ENCODE data around the gene MAP1B. TPM values are rescaled to one million over a fixed set of nuclear protein-coding genes. Genes with fewer than 3 reads are reported as not detected.

The MAP1B gene
- total and polyA plus RNA-seq, 9 of the 15 experiments (the other 6 are each of a cell fraction or from before 2014, with no cell fraction given), result 5.2 to 66.1 (median 17.3) TPM

DNA sequence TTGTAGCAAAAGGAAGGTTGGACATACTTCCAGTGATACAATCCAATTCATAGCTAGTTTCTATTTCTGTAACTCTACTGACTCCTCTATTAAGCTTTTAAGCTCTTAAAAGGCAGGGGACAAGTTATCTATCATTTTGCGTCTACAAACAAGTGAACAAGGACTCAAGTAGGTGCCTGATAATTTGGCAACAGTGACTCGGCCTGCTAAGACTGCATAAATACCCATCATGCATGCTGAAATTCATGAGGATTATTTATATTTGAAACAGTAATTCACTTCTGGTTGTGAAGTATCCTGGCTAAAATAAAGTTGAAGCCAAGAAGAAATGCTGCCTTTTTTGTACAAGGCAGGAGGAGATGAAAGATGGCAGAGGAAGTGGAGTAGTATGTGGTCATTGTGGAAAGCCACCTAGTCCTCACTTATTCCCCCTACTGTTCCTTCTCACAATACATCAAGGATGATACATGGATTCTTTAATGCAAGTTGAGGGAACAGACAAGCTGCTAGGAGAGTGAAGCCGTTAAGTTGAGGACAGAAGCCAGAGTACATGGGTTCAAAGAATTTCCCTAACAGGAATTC is 138.8 kb downstream of the MAP1B start:
- H4K20me1 ChIP-seq (replicated peaks; ENCODE audit: control insufficient read depth, insufficient read depth, low read length), result no peaks in the 10 kb centered on the region
- peak overlapping the region in 1 of 2 experiments; percentile 40; a peak in 1 of 4 replicates for H3K9ac ChIP-seq (ENCODE audit: insufficient read depth in 1 of 2, low read depth in 2 of 2, low read length in 2 of 2)
- WGBS (ENCODE audit: insufficient coverage, low coverage, missing lambda C conversion rate), result 29% methylated on average over 3 of the region's 3 CpGs
- peak; percentile 86 for ATAC-seq
- H2AFZ ChIP-seq (ENCODE audit: low read depth, low read length), result peak overlapping the region; percentile 14; the same call in 1 of the 2 replicates
- H3K79me2 ChIP-seq (ENCODE audit: control insufficient read depth, insufficient read depth, low read length), result peaks cover 67% of the 10 kb centered on the region
- peak; percentile 90 for FAIRE-seq
- H3K4me3 ChIP-seq, result no peak overlapping the region
- no peaks in the 10 kb centered on the region for H3K9me3 ChIP-seq (replicated peaks; ENCODE audit: control insufficient read depth, insufficient read depth, low read depth, low read length)
- ChIA-PET CTCF (ENCODE audit: low intra/inter-chr PET ratio) (interaction anchor here (0.8 to 1.2 kb wide), 2 partner anchors 108 to 463 kb away, joined by 3 to 5 read pairs; no protein-coding TSS in a partner anchor), POLR2A (interaction anchor here (0.5 to 1.4 kb wide), 7 partner anchors 9 to 584 kb away, joined by 3 to 5 read pairs (median 3); no protein-coding TSS in a partner anchor)
- H3K4me2 ChIP-seq (ENCODE audit: insufficient read depth, low read length), result peak overlapping the region; percentile 34
- in situ Hi-C loops (cut with MboI) (no loop called here), intact Hi-C loops (cut with micrococcal nuclease) (loop anchor here (2.0 to 5.0 kb wide), 2 partner anchors 61 to 109 kb away; no protein-coding TSS in a partner anchor)
- peaks cover 4% of the 10 kb centered on the region; the same call in 1 of the 3 replicates for H3K36me3 ChIP-seq (ENCODE audit: control insufficient read depth, insufficient read depth, low read length)
- H3K9me1 ChIP-seq (ENCODE audit: control insufficient read depth, insufficient read depth, low read length), result no peaks in the 10 kb centered on the region
- DNase-seq (ENCODE audit: extremely low read depth in 1 of 4, low spot score in 3 of 4), result peak; percentile 44 to 75 (median 59)
- BruUV-seq (replicated peaks), result no TSS peak
- H3K27me3 ChIP-seq (ENCODE audit: control insufficient read depth in 2 of 2, insufficient read depth in 2 of 2, low read length in 2 of 2), result no peaks in the 10 kb centered on the region
- H3K27ac ChIP-seq (ENCODE audit: extremely low read depth, low read depth, low read length), result peak overlapping the region; percentile 61
- peaks cover 18 to 49% of the 10 kb centered on the region in 2 experiments for H3K4me1 ChIP-seq (replicated peaks in 1 of 2; ENCODE audit: control insufficient read depth in 2 of 2, insufficient read depth in 2 of 2, low read length in 2 of 2)
- TF ChIP-seq, protein P1, sequence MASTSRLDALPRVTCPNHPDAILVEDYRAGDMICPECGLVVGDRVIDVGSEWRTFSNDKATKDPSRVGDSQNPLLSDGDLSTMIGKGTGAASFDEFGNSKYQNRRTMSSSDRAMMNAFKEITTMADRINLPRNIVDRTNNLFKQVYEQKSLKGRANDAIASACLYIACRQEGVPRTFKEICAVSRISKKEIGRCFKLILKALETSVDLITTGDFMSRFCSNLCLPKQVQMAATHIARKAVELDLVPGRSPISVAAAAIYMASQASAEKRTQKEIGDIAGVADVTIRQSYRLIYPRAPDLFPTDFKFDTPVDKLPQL (IDR thresholded peaks at IDR 0.05; ENCODE audit: extremely low read depth, insufficient read length), result no peak
- TF ChIP-seq MEIS2 (IDR thresholded peaks at IDR 0.05; ENCODE audit: partially characterized antibody) (peak; percentile 76), ZBTB1 (CRISPR knock-in tag; IDR thresholded peaks at IDR 0.05; ENCODE audit: borderline replicate concordance, low read depth) (no peak), ATF7 (IDR thresholded peaks at IDR 0.05) (peak; percentile 49; the same call in 1 of the 2 replicates), ZNF121 (CRISPR knock-in tag; conservative IDR thresholded peaks at IDR 0.05) (no peak), ZFP30 (CRISPR knock-in tag; IDR thresholded peaks at IDR 0.05; ENCODE audit: borderline replicate concordance) (no peak), TFAM (CRISPR knock-in tag; conservative IDR thresholded peaks at IDR 0.05) (no peak), MCM2 (IDR thresholded peaks at IDR 0.05; ENCODE audit: low read depth) (no peak), ZNF232 (CRISPR knock-in tag; IDR thresholded peaks at IDR 0.05) (no peak), HIVEP1 (CRISPR knock-in tag; IDR thresholded peaks at IDR 0.05) (no peak), ATF1 (CRISPR knock-in tag; IDR thresholded peaks at IDR 0.05) (no peak), ATF1 (tag; IDR thresholded peaks at IDR 0.05) (no peak), KHSRP (IDR thresholded peaks at IDR 0.05) (no peak)
- TF ChIP-seq, protein P2, sequence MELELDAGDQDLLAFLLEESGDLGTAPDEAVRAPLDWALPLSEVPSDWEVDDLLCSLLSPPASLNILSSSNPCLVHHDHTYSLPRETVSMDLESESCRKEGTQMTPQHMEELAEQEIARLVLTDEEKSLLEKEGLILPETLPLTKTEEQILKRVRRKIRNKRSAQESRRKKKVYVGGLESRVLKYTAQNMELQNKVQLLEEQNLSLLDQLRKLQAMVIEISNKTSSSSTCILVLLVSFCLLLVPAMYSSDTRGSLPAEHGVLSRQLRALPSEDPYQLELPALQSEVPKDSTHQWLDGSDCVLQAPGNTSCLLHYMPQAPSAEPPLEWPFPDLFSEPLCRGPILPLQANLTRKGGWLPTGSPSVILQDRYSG (tag; conservative IDR thresholded peaks at IDR 0.05; ENCODE audit: low read depth), result no peak
- TF ChIP-seq, protein P3, sequence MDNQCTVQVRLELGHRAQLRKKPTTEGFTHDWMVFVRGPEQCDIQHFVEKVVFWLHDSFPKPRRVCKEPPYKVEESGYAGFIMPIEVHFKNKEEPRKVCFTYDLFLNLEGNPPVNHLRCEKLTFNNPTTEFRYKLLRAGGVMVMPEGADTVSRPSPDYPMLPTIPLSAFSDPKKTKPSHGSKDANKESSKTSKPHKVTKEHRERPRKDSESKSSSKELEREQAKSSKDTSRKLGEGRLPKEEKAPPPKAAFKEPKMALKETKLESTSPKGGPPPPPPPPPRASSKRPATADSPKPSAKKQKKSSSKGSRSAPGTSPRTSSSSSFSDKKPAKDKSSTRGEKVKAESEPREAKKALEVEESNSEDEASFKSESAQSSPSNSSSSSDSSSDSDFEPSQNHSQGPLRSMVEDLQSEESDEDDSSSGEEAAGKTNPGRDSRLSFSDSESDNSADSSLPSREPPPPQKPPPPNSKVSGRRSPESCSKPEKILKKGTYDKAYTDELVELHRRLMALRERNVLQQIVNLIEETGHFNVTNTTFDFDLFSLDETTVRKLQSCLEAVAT (IDR thresholded peaks at IDR 0.05), result 0 out of 4 replicates have a peak, but pooled peaks of 1 of the 2 experiments have one; percentile 32
- TF ChIP-seq, protein P4, sequence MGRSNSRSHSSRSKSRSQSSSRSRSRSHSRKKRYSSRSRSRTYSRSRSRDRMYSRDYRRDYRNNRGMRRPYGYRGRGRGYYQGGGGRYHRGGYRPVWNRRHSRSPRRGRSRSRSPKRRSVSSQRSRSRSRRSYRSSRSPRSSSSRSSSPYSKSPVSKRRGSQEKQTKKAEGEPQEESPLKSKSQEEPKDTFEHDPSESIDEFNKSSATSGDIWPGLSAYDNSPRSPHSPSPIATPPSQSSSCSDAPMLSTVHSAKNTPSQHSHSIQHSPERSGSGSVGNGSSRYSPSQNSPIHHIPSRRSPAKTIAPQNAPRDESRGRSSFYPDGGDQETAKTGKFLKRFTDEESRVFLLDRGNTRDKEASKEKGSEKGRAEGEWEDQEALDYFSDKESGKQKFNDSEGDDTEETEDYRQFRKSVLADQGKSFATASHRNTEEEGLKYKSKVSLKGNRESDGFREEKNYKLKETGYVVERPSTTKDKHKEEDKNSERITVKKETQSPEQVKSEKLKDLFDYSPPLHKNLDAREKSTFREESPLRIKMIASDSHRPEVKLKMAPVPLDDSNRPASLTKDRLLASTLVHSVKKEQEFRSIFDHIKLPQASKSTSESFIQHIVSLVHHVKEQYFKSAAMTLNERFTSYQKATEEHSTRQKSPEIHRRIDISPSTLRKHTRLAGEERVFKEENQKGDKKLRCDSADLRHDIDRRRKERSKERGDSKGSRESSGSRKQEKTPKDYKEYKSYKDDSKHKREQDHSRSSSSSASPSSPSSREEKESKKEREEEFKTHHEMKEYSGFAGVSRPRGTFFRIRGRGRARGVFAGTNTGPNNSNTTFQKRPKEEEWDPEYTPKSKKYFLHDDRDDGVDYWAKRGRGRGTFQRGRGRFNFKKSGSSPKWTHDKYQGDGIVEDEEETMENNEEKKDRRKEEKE (IDR thresholded peaks at IDR 0.05; ENCODE audit: borderline replicate concordance in 1 of 2, control insufficient read depth in 1 of 2, low read depth in 2 of 2, low read length in 1 of 2), result no peak

Measured in K562 (cell line).